Right lobe of liver (tissue), 4 donors: ENCODE data around the gene HOXD8.

Experiments
- POLR2A ChIP-seq: fragments of 450-650 bp; IDR thresholded peaks from one replicate; pipeline ENCODE4 v1.6.1; 2017; ENCODE audit warnings: antibody characterized with exemption, mild to moderate bottlenecking
- TF ChIP-seq, protein P1 (sequence below), 4 donors: fragments of 200-600 bp in 3 of 4; fragments of 450-650 bp in 1 of 4; IDR thresholded peaks; one replicate each; pipeline versions ENCODE4 v1.5.1 to v1.8.0; 2016 to 2022; ENCODE audit warnings: antibody characterized with exemption in 4 of 4, mild to moderate bottlenecking in 2 of 4
- donor health status: DM: no; HTN: no; CAD: no.
- donor health status: DM: no; HTN: no; CAD: no.
- donor health status: DM: no; HTN: yes; CAD: no.

DNA sequence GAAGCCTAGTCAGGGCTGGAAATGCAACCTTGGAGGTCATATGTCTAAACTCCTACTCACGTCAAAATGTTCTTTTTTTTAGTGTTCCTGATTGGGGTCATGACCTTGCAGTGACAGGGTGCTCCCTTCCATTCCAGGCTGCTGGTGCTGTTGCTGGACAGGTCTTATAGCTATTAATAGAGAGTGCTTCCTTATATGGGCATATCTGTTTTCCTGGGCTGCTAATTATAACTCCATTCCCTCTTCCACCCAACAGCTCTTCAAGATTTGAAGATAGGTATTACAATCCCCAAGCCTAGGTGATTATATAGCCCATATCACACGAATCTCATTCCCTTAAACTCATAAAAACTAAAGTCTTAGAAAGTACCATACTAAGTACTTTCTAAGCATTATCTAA, 40.2 kb downstream of the HOXD8 start:
- TF ChIP-seq, protein P1, sequence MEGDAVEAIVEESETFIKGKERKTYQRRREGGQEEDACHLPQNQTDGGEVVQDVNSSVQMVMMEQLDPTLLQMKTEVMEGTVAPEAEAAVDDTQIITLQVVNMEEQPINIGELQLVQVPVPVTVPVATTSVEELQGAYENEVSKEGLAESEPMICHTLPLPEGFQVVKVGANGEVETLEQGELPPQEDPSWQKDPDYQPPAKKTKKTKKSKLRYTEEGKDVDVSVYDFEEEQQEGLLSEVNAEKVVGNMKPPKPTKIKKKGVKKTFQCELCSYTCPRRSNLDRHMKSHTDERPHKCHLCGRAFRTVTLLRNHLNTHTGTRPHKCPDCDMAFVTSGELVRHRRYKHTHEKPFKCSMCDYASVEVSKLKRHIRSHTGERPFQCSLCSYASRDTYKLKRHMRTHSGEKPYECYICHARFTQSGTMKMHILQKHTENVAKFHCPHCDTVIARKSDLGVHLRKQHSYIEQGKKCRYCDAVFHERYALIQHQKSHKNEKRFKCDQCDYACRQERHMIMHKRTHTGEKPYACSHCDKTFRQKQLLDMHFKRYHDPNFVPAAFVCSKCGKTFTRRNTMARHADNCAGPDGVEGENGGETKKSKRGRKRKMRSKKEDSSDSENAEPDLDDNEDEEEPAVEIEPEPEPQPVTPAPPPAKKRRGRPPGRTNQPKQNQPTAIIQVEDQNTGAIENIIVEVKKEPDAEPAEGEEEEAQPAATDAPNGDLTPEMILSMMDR (IDR thresholded peaks at IDR 0.05) = no peak
- no peak for TF ChIP-seq POLR2A
